ENCODE data around the gene FAM32A. TPM values are rescaled to one million over a fixed set of nuclear protein-coding genes. Genes with fewer than 3 reads are reported as not detected.

FAM32A gene
- total RNA-seq, result 36.9 TPM
- long read RNA-seq, transcript FAM32A-205 (3 exons, 1,168 nt), result minor isoform, 11 of 81 reads
- long read RNA-seq, transcript FAM32A-201 (4 exons, 1,455 nt), result major isoform, 64 of 81 reads
- long read RNA-seq, partial matches to known transcripts, result 0 of 81 reads
- long read RNA-seq, other reads (novel, unspliced or antisense), result 2 of 81 reads

GRCh38 chr19:16185123-16185767 is at the start of gene FAM32A:
Gene FAM32A, plus strand, starts transcription at chr19:16185410. Its CDS starts 33 bp downstream, at chr19:16185443.
- intact Hi-C loops (cut with DNase I), result loop anchor here (5.0 kb wide), 1 partner anchor 73 kb away; the partner anchor contains the start of gene RAB8A

GRCh38 chr19:16135430-16136127 is 49.6 kb upstream of the FAM32A start:
- intact Hi-C loops (cut with DNase I), result no loop called here
- DNase-seq (ENCODE audit: low spot score), result no peak

More at GRCh38 chr19:16185123-16185767, at the start of gene FAM32A:
- peak; percentile 99 for DNase-seq (ENCODE audit: low spot score)

GRCh38 chr19:16136185-16136999 is 48.8 kb upstream of the FAM32A start:
- no peak for DNase-seq (ENCODE audit: low spot score)
- intact Hi-C loops (cut with DNase I), result no loop called here

- DNase-seq (ENCODE audit: low spot score), result no peak
- intact Hi-C loops (cut with DNase I), result no loop called here
Observed at GRCh38 chr19:16139752-16140151, 45.5 kb upstream of the FAM32A start.

- DNase-seq (ENCODE audit: low spot score), result no peak
Observed at GRCh38 chr19:16141043-16141442, 44.2 kb upstream of the FAM32A start.

GRCh38 chr19:16142032-16142580 is 43.1 kb upstream of the FAM32A start:
- DNase-seq (ENCODE audit: low spot score), result no peak
- intact Hi-C loops (cut with DNase I), result no loop called here

More at GRCh38 chr19:16141043-16141442, 44.2 kb upstream of the FAM32A start:
- intact Hi-C loops (cut with DNase I), result no loop called here

- DNase-seq (ENCODE audit: low spot score), result peak; percentile 95
- intact Hi-C loops (cut with DNase I), result no loop called here
Observed at GRCh38 chr19:16143399-16144215, 41.6 kb upstream of the FAM32A start, which contains the start of gene HSH2D. Gene HSH2D, plus strand, starts transcription at chr19:16143685. Its CDS starts 5,066 bp downstream, at chr19:16148751.

- DNase-seq (ENCODE audit: low spot score), result no peak
- intact Hi-C loops (cut with DNase I), result no loop called here
Observed at GRCh38 chr19:16144216-16144581, 41.0 kb upstream of the FAM32A start.

- intact Hi-C loops (cut with DNase I), result no loop called here
- DNase-seq (ENCODE audit: low spot score), result no peak
Observed at GRCh38 chr19:16146112-16146511, 39.1 kb upstream of the FAM32A start.

- DNase-seq (ENCODE audit: low spot score), result no peak
- intact Hi-C loops (cut with DNase I), result no loop called here
Observed at GRCh38 chr19:16148443-16149229, 36.6 kb upstream of the FAM32A start.

GRCh38 chr19:16153582-16154336 is 31.5 kb upstream of the FAM32A start:
- intact Hi-C loops (cut with DNase I), result no loop called here

GRCh38 chr19:16154557-16154956 is 30.7 kb upstream of the FAM32A start:
- no peak for DNase-seq (ENCODE audit: low spot score)
- intact Hi-C loops (cut with DNase I), result no loop called here

More at GRCh38 chr19:16153582-16154336, 31.5 kb upstream of the FAM32A start:
- DNase-seq (ENCODE audit: low spot score), result no peak

GRCh38 chr19:16155128-16155527 is 30.1 kb upstream of the FAM32A start:
- DNase-seq (ENCODE audit: low spot score), result no peak
- intact Hi-C loops (cut with DNase I), result no loop called here

- DNase-seq (ENCODE audit: low spot score), result no peak
- intact Hi-C loops (cut with DNase I), result no loop called here
Observed at GRCh38 chr19:16156904-16157303, 28.3 kb upstream of the FAM32A start.

- intact Hi-C loops (cut with DNase I), result no loop called here
- DNase-seq (ENCODE audit: low spot score), result no peak
Observed at GRCh38 chr19:16157601-16158000, 27.6 kb upstream of the FAM32A start.

- intact Hi-C loops (cut with DNase I), result no loop called here
- no peak for DNase-seq (ENCODE audit: low spot score)
Observed at GRCh38 chr19:16159655-16160054, 25.6 kb upstream of the FAM32A start.

- intact Hi-C loops (cut with DNase I), result no loop called here
- no peak for DNase-seq (ENCODE audit: low spot score)
Observed at GRCh38 chr19:16160445-16160942, 24.7 kb upstream of the FAM32A start.

All from cardiac septum (tissue), 1 donor.